Progenitor cell of endocrine pancreas (in vitro differentiated cells): Measurements from ENCODE around the gene HOXC11. TPM values are rescaled to one million over a fixed set of nuclear protein-coding genes. Genes with fewer than 3 reads are reported as not detected.
A peak's percentile ranks its signal among the peaks of the same experiment; 100 is the strongest.

ENCODE experiments used
- DNase-seq: peaks from one replicate; pipeline ENCODE4 v3.0.0; 2021; ENCODE audit warnings: low spot score; ENCODE audit not compliant: unreplicated experiment
- H3K27ac Mint-ChIP-seq: 2 replicates; pipeline ENCODE4 v1.8.0; 2021; ENCODE audit warnings: mild to moderate bottlenecking, moderate library complexity, mixed read lengths
- H3K27me3 Mint-ChIP-seq: 2 replicates; pipeline ENCODE4 v1.8.0; 2021; ENCODE audit warnings: mixed read lengths
- H3K36me3 Mint-ChIP-seq: 2 replicates; pipeline ENCODE4 v1.8.0; 2022; ENCODE audit warnings: mixed read lengths; ENCODE audit not compliant: insufficient read depth
- H3K4me1 Mint-ChIP-seq: 2 replicates; pipeline ENCODE4 v1.8.0; 2021; ENCODE audit warnings: low read depth, mixed read lengths
- H3K4me3 Mint-ChIP-seq: 2 replicates; pipeline ENCODE4 v1.8.0; 2021; ENCODE audit warnings: low read depth, mild to moderate bottlenecking, moderate library complexity, mixed read lengths
- H3K9me3 Mint-ChIP-seq: 2 replicates; pipeline ENCODE4 v1.8.0; 2021; ENCODE audit warnings: low read depth, mixed read lengths
- total RNA-seq: library from RNA; stranded (reverse); gene quantifications from 2 replicates; pipeline ENCODE4 v1.2.1, GENCODE V29; 2021
- TF ChIP-seq, protein P1 (sequence below): fragments of 200-600 bp; sonication (generic); IDR thresholded peaks from one replicate; pipeline ENCODE4 v1.5.0; 2021; ENCODE audit warnings: antibody characterized with exemption, mild to moderate bottlenecking; ENCODE audit not compliant: unreplicated experiment

HOXC11 gene
- total RNA-seq, 1 donor from 2014 or later, result not detected

DNA sequence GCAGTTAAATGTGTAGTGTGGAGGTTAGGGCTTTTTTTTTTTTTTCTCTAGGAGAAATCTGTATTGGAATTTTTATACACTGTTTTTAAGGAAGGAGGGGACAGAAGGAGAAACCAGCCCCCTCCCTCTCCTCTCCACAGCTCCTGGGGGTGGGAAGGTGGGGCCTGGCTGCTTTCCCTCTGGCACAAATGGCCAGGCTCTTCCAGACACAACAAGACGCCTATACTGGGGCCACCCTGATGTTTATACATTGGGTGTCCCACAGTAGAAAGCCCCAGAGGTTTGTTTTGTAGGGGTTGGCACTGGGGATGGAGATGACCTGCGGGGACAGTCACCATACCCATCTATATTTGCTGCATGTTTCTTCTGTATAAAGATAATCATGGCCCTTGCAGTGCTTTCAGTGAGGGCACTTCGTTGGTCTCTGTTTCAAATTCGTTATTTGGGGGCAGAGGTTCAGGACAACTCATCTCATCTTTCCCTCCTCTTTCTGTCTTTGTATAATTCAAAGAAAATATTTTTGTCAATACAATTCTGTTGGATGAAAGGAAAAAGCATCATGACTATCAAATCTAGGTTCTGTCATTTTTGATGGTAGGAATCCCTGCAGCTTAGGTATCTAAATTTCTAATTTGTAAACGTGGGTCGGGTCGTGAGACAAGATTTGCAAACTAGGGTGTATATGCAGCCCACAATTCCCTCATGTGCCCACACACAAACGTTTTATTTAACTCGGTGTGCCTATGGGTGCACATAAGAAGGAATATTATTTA, 4.1 kb downstream of the HOXC11 start:
- TF ChIP-seq, protein P1, sequence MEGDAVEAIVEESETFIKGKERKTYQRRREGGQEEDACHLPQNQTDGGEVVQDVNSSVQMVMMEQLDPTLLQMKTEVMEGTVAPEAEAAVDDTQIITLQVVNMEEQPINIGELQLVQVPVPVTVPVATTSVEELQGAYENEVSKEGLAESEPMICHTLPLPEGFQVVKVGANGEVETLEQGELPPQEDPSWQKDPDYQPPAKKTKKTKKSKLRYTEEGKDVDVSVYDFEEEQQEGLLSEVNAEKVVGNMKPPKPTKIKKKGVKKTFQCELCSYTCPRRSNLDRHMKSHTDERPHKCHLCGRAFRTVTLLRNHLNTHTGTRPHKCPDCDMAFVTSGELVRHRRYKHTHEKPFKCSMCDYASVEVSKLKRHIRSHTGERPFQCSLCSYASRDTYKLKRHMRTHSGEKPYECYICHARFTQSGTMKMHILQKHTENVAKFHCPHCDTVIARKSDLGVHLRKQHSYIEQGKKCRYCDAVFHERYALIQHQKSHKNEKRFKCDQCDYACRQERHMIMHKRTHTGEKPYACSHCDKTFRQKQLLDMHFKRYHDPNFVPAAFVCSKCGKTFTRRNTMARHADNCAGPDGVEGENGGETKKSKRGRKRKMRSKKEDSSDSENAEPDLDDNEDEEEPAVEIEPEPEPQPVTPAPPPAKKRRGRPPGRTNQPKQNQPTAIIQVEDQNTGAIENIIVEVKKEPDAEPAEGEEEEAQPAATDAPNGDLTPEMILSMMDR, result no peak
- Mint-ChIP-seq H3K9me3 (no peaks in the 10 kb centered on the region), H3K27me3 (peaks cover 93% of the 10 kb centered on the region), H3K36me3 (no peaks in the 10 kb centered on the region), H3K4me3 (no peak overlapping the region), H3K4me1 (no peaks in the 10 kb centered on the region), H3K27ac (no peak overlapping the region)
- no peak for DNase-seq

DNA sequence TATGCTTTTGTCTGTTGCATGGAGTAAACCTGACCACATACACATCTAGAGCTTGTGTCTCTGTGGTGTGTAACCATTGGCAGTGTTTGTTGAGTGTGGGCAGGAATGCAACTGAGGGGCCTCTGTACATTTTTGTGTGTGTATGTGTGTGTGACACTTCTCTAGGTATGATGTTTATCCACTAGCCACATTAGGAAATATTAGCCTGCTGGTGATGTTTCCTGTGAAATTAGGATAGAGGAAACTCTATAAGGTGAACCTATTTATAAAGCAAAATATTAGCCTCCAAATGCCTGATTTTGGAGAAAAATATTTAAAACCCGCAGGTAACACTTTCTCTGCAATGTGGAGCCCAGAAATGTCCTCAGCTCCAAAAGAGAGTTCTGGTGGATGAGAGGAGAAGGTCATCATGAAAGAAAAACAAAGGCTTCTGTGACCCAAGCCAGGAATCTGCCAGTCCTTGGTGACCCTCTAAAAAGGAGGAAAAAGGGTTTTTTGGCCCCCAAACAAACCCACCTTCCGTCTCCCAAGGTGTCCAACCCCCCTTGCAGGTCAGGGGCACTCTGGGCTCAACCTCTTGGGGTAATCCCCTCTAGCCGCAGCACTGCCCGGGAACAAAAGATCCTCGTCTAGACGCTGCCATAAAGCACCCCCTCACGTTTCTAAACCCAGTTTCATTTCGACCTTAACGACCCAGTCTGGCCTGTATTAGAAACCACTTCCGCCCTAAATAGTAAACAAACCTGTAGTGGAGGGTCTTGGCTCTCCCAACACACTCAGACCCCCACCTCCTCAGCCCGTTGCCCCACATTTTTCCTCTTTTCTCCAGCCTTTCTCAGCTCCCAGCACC, 4.9 kb downstream of the HOXC11 start:
- Mint-ChIP-seq H3K27me3 (peaks cover 93% of the 10 kb centered on the region), H3K27ac (no peak overlapping the region), H3K9me3 (no peaks in the 10 kb centered on the region), H3K4me1 (no peaks in the 10 kb centered on the region), H3K36me3 (no peaks in the 10 kb centered on the region), H3K4me3 (no peak overlapping the region)
- TF ChIP-seq, protein P1, result no peak
- DNase-seq, result no peak

- H3K4me3 Mint-ChIP-seq, result no peak overlapping the region
- H3K9me3 Mint-ChIP-seq, result no peaks in the 10 kb centered on the region
- H3K4me1 Mint-ChIP-seq, result no peaks in the 10 kb centered on the region
- TF ChIP-seq, protein P1, result no peak
- no peak for DNase-seq
- H3K27me3 Mint-ChIP-seq, result peaks cover 95% of the 10 kb centered on the region
- no peak overlapping the region for H3K27ac Mint-ChIP-seq
- no peaks in the 10 kb centered on the region for H3K36me3 Mint-ChIP-seq
Observed at GRCh38 chr12:53978477-53979356, 5.8 kb downstream of the HOXC11 start.

DNA sequence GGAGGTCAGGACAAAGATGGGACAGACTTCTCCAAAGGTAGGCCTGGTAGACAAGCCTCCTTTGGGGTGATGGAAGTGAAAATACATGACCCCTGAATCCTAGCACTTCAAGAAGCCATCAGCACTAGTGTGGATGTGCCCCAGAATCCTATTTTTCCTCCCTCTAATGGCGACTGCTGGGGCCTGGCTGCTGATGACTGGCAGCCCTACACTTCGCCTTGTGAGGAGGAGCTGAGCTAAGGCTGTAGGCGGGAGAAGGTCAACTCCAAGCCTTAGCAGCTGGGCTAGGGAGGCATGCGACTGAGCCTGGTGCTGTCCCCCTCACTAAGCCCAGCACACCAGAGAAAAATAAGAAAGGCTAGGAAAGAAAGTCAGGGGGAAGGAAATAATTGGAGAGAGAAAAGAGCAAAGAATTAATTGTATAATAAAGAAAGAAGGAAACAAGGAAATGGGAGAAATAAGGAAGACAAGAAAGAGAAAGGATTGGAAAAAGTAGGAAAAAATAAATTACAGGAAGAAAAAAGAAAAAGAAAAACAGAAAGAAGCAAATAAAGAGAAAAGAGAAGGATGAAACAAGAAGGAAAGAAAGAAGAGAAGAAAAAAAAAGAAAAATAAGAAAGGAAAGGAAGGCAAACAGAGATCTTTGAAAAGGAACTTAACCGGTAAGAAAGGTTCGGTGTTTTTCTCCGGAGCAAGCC, 7.3 kb downstream of the HOXC11 start:
- no peaks in the 10 kb centered on the region for H3K9me3 Mint-ChIP-seq
- peaks cover 96% of the 10 kb centered on the region for H3K27me3 Mint-ChIP-seq
- H3K27ac Mint-ChIP-seq, result peak overlapping the region; percentile 57
- no peak overlapping the region for H3K4me3 Mint-ChIP-seq
- H3K36me3 Mint-ChIP-seq, result no peaks in the 10 kb centered on the region
- no peak for DNase-seq
- TF ChIP-seq, protein P1, result no peak
- peaks cover 1% of the 10 kb centered on the region for H3K4me1 Mint-ChIP-seq
